Measurements from ENCODE around the gene C1orf122.

- no peak for TF ChIP-seq POLR2AphosphoS5 (IDR thresholded peaks at IDR 0.05)
- no peak for TF ChIP-seq POLR2A (IDR thresholded peaks at IDR 0.05)
Observed at GRCh38 chr1:37836788-37837187, 29.2 kb downstream of the C1orf122 start.
